Stimulated activated CD8-positive, alpha-beta memory T cell treated with anti-CD3 and anti-CD28 coated beads, Interleukin-7, amount 100 ng/mL, for 24 hours (primary cell): ENCODE results near the gene COX15.
"Not testable (repeated sequence)": the region's sequence is repeated elsewhere in the genome, so short reads cannot be mapped to it uniquely, and the experiment has no call there.

Experiments
- DNase-seq: peaks from one replicate; pipeline ENCODE4 v3.0.0-alpha.2; 2020; ENCODE audit warnings: low read depth

COX15 gene

DNA sequence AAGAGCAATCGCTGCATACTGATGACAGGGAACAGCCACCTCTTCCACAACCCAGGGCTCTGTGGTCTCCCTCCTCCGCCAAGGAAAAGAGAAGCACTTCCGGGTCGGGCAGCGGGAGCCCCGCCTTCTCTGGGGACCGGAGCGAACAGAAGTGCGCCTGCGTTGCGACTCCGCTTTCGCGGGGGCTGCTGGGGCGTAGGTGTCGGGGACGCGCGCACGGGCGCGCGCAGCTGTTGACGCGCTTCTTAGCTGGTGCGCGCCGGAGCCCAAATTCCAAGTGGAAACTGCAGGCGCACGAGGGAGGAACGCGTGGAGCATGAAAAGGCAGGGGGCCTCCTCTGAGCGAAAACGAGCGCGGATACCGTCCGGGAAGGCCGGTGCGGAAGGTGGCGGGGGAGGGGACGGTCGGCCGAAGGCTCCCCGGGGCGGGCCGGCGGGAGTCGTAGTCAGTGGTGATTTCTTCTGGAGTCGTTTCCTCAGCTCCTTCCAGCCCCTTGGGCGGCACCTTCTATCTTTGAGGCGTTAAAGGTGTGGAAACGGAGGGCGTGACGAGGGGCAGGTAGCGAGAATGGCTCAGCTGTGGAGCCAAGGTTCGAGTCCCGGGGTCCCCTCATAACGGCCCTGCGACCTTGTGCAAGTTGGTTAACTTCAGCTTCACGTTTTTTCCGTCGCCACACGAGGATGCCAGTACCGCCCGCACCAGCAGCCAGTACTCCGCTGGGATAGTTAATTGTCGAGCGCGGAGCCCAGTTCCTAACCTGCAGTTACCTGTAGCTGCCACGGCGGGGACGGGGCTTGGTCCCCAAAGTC, at the start of gene COX15, which contains the start of gene CUTC:
COX15 (minus strand) TSS at position 95 of the 810 bp plus-strand sequence; CDS start at position 17, 78 bp downstream.
CUTC (plus strand) TSS at position 202 of the 810 bp plus-strand sequence; CDS start at position 317, 115 bp downstream.
- DNase-seq = peak; percentile 82

DNA sequence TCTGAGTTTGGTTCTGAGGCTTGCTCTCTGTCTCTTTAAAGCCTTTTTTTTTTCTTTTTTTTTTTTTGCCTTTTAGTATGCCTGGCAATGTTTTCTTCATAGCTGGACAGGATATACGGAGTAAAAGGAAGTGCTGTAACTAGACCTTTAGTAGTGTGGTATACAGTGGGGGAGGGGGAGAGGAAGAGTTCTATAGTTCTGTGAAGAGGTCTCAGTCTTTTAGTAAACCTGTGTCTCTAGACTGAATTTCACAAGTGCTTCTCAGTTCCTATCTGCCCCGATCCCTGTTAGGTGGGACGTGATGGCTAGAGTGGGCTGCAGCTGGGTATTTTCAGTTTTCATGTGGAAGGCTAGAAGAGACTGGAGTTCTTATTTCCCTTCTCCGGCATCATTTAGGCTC, 47.4 kb upstream of the COX15 start:
- DNase-seq = no peak

- DNase-seq = no peak
These were observed 46.2 kb upstream of the COX15 start for GRCh38 chr10:99777918-99778714.

DNA sequence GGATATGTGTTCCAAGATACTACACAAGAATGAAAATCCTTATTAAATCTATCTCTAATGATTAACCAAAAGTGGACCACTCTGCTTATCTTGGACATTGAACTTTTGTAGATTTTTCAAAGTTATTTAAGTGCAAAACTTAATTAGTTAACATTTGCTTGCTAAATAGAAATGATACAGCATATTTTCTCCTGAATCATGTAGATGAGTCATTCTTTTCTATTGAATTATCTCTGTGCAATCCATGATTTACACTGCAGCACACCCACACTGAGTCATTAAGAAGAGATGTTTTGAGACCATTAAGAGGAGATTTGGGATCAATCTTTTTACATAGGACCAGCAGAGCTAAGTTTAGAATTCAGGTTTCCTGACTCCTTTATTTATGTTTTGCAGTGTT, 43.9 kb upstream of the COX15 start:
- DNase-seq = no peak

GRCh38 chr10:99770408-99771045, 38.6 kb upstream of the COX15 start:
- DNase-seq = no peak

- DNase-seq = no peak
These were observed 37.8 kb upstream of the COX15 start for GRCh38 chr10:99769706-99770105.

GRCh38 chr10:99768556-99768955, 36.6 kb upstream of the COX15 start:
- no peak for DNase-seq

- no peak for DNase-seq
These were observed 36.0 kb upstream of the COX15 start for GRCh38 chr10:99767901-99768300.

- no peak for DNase-seq
These were observed 34.4 kb upstream of the COX15 start for GRCh38 chr10:99766302-99766681.

DNA sequence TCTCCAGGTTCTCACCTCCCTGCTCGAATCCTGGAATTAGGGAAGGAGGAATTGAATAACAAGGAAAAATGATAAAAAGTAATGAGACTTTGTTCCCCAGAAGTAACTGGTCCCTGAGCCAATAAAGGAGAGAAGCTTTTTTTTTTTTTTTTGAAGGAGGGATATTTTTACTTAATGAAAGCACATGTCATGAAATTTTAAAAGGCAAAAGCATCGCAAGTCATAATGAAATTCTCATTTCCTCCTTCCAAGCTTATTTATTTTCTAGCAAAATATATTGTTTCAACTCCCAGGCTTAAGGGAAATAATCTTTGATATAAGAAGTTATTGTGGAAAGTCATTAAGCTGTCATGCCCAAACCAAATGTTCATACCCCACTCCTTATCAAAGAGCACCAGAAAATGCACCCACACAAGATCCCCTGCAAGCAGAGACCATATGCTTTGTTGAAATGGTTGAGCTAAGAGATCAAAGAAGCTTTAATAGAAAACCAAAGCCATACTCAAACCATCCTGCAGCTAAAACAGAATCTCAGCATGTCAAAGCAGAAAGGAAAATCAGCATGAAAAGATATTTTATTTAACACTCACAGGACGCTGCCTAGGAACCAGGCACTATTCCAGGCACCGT, 33.9 kb upstream of the COX15 start:
- DNase-seq = no peak

DNA sequence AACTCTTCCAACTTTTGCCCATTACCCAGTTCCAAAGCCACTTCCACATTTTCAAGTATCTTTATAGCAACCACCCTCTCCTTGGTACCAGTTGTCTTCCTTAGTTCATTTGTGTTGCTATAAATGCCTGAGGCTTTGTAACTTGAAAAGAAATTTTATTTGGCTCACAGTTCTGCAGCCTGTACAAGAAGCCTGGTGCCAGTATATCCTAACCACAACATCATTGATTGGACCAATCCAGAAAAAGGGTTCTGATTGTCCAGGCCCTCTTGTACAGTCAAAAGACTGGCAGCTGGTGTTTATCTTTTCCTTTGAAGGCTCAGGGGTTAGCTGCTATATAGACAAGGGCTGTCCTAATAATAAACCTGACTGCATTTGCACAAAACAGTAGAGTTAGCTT, 29.4 kb upstream of the COX15 start:
- no peak for DNase-seq

GRCh38 chr10:99760321-99760720, 28.4 kb upstream of the COX15 start:
- DNase-seq = no peak

DNA sequence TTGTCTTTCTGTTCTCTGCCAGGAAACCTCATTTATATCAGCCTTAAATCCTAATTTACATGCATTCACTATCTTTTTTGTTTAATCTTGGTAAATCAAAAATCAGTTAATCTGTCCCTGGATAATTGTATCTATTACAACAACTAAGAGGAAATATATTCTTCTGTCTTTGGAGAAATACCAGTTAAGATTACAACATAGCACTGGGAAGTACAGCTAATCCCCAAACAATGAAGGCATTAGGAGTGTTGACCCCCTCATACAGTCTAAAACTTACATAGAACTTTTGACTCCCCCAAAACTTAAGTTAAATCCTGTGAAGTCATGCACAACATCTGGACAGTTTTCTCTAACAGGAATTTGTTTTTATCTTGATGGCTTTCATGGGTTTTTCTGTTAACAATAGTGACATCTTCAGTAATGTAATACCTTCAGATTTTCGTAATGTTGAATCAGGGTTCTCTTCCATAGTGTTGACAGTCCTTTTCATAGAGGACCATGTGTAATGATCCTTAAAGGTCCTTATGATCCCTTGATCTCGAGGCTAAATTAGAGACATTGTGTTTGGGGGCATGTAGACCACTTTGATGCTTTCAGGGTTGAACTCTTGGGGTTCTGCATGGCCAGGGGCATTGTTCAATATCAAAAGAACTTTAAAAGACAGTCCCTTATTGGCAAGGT, 26.4 kb upstream of the COX15 start:
- DNase-seq = no peak

- no peak for DNase-seq
These were observed 24.2 kb upstream of the COX15 start for GRCh38 chr10:99756159-99756558.

- DNase-seq = no peak
These were observed 22.7 kb upstream of the COX15 start for GRCh38 chr10:99754670-99755069.

- no peak for DNase-seq
These were observed 18.7 kb upstream of the COX15 start for GRCh38 chr10:99750641-99751040.

DNA sequence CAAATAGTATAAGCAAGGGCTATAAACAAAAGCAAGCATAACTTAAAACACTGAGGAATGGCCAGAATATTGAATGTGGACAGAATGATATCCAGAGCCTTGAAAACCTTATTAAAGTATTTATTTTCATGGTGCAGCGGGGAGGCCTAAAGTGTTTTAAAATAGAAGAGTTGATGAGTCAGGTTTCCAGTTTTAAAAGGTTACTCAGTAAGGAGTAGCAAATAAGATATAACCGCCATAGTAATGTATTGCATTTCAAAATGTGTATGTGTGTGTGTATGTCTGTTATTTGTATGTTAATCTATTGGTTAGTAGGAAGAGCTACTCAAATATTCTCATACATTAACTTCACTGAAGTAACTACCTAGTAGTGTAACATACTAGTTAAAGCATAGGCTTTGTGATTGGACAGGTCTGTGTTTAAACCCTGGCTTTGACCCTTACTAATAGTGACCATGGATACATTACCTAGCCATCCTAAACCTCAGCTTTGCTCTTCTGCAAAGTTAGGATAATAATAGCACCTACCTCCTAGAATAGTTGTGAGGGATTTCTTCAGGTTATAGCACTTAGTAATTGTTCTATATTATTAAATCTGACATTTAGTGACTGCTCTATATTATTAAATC, 17.0 kb upstream of the COX15 start:
- no peak for DNase-seq

DNA sequence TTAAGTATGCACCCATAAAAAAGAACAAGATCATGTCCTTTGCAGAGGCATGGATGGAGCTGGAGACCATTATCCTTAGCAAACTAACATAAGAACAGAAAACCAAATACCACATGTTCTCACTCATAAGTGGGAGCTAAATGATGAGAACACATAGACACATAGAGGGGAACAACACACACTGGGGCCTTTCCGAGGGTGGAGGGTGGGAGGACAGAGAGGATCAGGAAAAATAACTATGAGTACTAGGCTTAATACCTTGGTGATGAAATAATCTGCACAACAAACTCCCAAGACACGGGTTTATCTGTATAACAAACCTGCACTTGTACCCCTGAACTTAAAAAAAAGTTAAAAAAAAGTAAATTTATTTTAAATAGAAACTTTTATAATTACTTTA, 14.2 kb upstream of the COX15 start:
- not testable (repeated sequence) for DNase-seq

DNA sequence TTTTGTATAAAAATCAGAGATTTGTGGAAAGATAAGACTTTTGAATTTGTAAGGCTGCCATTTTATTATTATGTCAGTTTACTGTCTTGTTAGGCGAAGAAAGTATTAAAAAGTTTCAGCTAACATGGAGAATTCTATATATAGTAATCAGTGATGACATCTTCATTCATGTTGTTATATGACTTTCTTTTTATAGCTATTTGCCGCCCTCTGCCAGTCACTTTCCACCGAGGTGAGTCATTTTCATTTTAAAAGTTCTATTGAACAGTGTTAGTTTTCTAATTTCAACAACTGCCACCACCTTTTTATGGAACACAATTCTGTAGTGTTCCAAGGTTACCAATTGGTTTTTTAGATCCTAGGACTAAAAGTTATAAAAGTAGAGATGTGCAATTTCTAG, 11.9 kb upstream of the COX15 start:
- no peak for DNase-seq

DNA sequence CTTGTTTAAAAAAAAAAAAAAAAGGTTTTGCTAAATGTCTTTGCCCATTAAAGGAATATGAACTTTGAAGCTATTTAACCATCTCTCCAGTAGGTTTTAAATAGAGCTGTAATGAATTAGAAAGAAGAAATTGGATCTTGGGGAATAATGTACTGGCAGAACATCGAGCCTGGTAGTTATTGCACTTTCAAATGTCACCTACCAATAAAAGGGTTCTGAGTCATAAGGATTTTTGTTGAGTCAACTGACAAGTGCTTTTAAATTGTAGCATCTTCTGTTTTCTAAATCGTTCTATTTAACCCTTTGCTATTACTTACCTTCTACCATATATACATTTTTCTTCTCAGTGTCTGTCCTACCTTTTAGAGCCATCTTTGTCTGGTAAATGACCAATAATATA, 10.8 kb upstream of the COX15 start:
- DNase-seq = no peak

DNA sequence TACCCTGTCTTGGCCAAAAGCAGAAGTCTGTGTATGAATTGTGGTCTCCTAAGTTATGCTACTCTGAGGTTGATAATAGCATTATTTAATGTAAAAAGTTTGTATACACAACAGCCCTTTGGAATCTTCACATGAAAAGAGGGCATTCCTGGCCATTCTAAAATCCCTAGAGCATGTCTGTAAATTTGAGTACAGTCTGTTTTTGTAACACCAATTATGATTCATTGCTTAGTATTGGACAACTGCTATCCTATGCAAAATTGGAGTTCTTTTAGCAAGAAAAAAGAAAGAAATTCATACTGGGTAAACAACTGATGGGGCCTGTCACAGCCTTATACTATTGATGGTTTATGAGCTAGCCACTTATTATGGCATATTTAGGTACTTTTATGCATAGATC, 10.3 kb upstream of the COX15 start:
- DNase-seq = no peak
